Uterus (tissue), 2 donors: ENCODE results near the gene ARL5B.

Experiments used
- POLR2A ChIP-seq, 2 donors: fragments of 450-650 bp; IDR thresholded peaks; one replicate each; pipeline ENCODE4 v1.6.1; 2016; ENCODE audit warnings: antibody characterized with exemption in 2 of 2, mild to moderate bottlenecking in 1 of 2, moderate library complexity in 1 of 2
- TF ChIP-seq, protein P1 (sequence below), 4 experiments: fragments of 200-600 bp in 2 of 4; fragments of 450-650 bp in 2 of 4; sonication (generic) in 2 of 4; IDR thresholded peaks; one replicate each; pipeline ENCODE4 v1.5.1; 2016 to 2019; ENCODE audit warnings: antibody characterized with exemption in 4 of 4, mild to moderate bottlenecking in 2 of 4, moderate library complexity in 1 of 4

GRCh38 chr10:18687195-18687594, 28.0 kb downstream of the ARL5B start:
- TF ChIP-seq POLR2A (IDR thresholded peaks at IDR 0.05), result no peak
- TF ChIP-seq, protein P1, sequence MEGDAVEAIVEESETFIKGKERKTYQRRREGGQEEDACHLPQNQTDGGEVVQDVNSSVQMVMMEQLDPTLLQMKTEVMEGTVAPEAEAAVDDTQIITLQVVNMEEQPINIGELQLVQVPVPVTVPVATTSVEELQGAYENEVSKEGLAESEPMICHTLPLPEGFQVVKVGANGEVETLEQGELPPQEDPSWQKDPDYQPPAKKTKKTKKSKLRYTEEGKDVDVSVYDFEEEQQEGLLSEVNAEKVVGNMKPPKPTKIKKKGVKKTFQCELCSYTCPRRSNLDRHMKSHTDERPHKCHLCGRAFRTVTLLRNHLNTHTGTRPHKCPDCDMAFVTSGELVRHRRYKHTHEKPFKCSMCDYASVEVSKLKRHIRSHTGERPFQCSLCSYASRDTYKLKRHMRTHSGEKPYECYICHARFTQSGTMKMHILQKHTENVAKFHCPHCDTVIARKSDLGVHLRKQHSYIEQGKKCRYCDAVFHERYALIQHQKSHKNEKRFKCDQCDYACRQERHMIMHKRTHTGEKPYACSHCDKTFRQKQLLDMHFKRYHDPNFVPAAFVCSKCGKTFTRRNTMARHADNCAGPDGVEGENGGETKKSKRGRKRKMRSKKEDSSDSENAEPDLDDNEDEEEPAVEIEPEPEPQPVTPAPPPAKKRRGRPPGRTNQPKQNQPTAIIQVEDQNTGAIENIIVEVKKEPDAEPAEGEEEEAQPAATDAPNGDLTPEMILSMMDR (IDR thresholded peaks at IDR 0.05), result no peak
